HCT116 (cell line): ENCODE results near the gene B4GALNT3. TPM values are rescaled to one million over a fixed set of nuclear protein-coding genes. Genes with fewer than 3 reads are reported as not detected.

Experiments used
- ATAC-seq: fragments of 200-7000 bp; cut with Tn5 transposase; 2 replicates; pipeline ENCODE4 v1.9.1; 2020; ENCODE audit warnings: mild to moderate bottlenecking, moderate library complexity
- BruUV-seq: library from RNA; stranded (reverse); fragments of 400-500 nt; replicated peaks from 2 replicates; lab custom pipeline; 2021; lab: Mats Ljungman, UMichigan
- CTCF ChIA-PET: fragments of 300-600 bp; sonication (Branson Sonifier 250); formaldehyde crosslinking; loops from one replicate; lab custom pipeline; 2021; ENCODE audit warnings: antibody characterized with exemption; lab: Charles Lee
- POLR2A ChIA-PET: fragments of 300-600, 350-600 bp; sonication (Branson Sonifier 250); formaldehyde crosslinking; loops from one replicate; lab custom pipeline; 2021; ENCODE audit warnings: antibody characterized with exemption; lab: Charles Lee
- RAD21 ChIA-PET, 2 experiments: fragments of 300-600 bp; sonication (Branson Sonifier 250); formaldehyde crosslinking; loops; one replicate each; lab custom pipeline; 2023; ENCODE audit warnings: low total read pairs in 2 of 2; ENCODE audit not compliant: uncharacterized antibody in 2 of 2, unreplicated experiment in 2 of 2, low non-redundant PET in 1 of 2; lab: Charles Lee
- DNase-seq: peaks from one replicate; pipeline ENCODE4 v3.0.0-alpha.2; 2010; ENCODE audit warnings: low read depth, low spot score
- H2AFZ ChIP-seq: fragments of 200-600 bp; shearing (Covaris generic), sonication (generic); 2 replicates; pipeline ENCODE4 v1.6.1; 2017; ENCODE audit warnings: low read depth, mixed run types, mixed read lengths, antibody characterized with exemption, low read length; ENCODE audit not compliant: poor library complexity, severe bottlenecking
- H3K27ac ChIP-seq: 2 replicates; pipeline ENCODE4 v1.5.1; 2012; ENCODE audit warnings: low read depth, low read length
- H3K27me3 ChIP-seq: fragments of 200-600 bp; sonication (generic); 2 replicates; pipeline ENCODE4 v1.6.1; 2016; ENCODE audit warnings: mixed run types, low read length, mixed read lengths; ENCODE audit not compliant: insufficient read depth
- H3K36me3 ChIP-seq, 2 experiments: fragments of 200-500 bp in 1 of 2; fragments of 200-600 bp in 1 of 2; sonication (Bioruptor generic) in 1 of 2; sonication (generic) in 1 of 2; 2 replicates each; pipeline versions ENCODE4 v1.5.1 to v1.6.1; 2014 to 2016; ENCODE audit warnings: low read length in 2 of 2, inconsistent platforms in 1 of 2, mixed read lengths in 1 of 2, mixed run types in 1 of 2; ENCODE audit not compliant: insufficient read depth in 2 of 2, control insufficient read depth in 1 of 2
- H3K4me1 ChIP-seq, 2 experiments: fragments of 200-600 bp in 1 of 2; sonication (generic) in 1 of 2; 2 replicates each; pipeline versions ENCODE4 v1.5.1 to v1.6.1; 2012 to 2017; ENCODE audit warnings: low read length in 2 of 2, inconsistent platforms in 1 of 2, mild to moderate bottlenecking in 1 of 2, mixed read lengths in 1 of 2, mixed run types in 1 of 2, moderate library complexity in 1 of 2; ENCODE audit not compliant: insufficient read depth in 2 of 2, control insufficient read depth in 1 of 2
- H3K4me2 ChIP-seq: fragments of 200-600 bp; sonication (generic); 2 replicates; pipeline ENCODE4 v1.6.1; 2017; ENCODE audit warnings: mixed run types, low read length, mixed read lengths
- H3K4me3 ChIP-seq, 2 experiments: fragments of 200-600 bp in 1 of 2; sonication (generic) in 1 of 2; replicated peaks in 1 of 2; 2 replicates each; pipeline ENCODE4 v1.5.1; 2011 to 2016; ENCODE audit warnings: low read length in 2 of 2, control low read depth in 1 of 2, low read depth in 1 of 2, mild to moderate bottlenecking in 1 of 2, mixed read lengths in 1 of 2, mixed run types in 1 of 2
- H3K79me2 ChIP-seq: fragments of 200-600 bp; sonication (generic); 2 replicates; pipeline ENCODE4 v1.6.1; 2017; ENCODE audit warnings: mild to moderate bottlenecking, mixed run types, low read length, moderate library complexity, mixed read lengths; ENCODE audit not compliant: insufficient read depth
- H3K9ac ChIP-seq: fragments of 200-600 bp; sonication (generic); 2 replicates; pipeline ENCODE4 v1.6.1; 2016; ENCODE audit warnings: low read length, mixed read lengths
- H3K9me2 ChIP-seq: fragments of 200-600 bp; sonication (generic), shearing (Covaris generic); 2 replicates; pipeline ENCODE4 v1.6.1; 2017; ENCODE audit warnings: mixed run types, mild to moderate bottlenecking, moderate library complexity; ENCODE audit not compliant: insufficient read depth
- H3K9me3 ChIP-seq, 2 experiments: fragments of 200-500 bp in 1 of 2; fragments of 200-600 bp in 1 of 2; sonication (Bioruptor generic) in 1 of 2; sonication (generic) in 1 of 2; 2 replicates each; pipeline ENCODE4 v1.6.1; 2014 to 2017; ENCODE audit warnings: low read length in 2 of 2, mixed read lengths in 2 of 2, inconsistent platforms in 1 of 2, low read depth in 1 of 2, mild to moderate bottlenecking in 1 of 2, mixed run types in 1 of 2, moderate library complexity in 1 of 2; ENCODE audit not compliant: control insufficient read depth in 1 of 2, insufficient read depth in 1 of 2
- H4K20me1 ChIP-seq: fragments of 200-600 bp; sonication (generic), shearing (Covaris generic); 2 replicates; pipeline ENCODE4 v1.6.1; 2017; ENCODE audit warnings: mixed run types, mild to moderate bottlenecking, moderate library complexity; ENCODE audit not compliant: insufficient read depth
- CBX3 ChIP-seq: IDR thresholded peaks from 2 replicates; pipeline ENCODE4 v1.6.1; 2012; ENCODE audit warnings: low read depth
- CEBPB ChIP-seq: IDR thresholded peaks from 2 replicates; pipeline ENCODE4 v1.6.1; 2012; ENCODE audit warnings: low read depth
- ELF1 ChIP-seq: IDR thresholded peaks from 2 replicates; pipeline ENCODE4 v1.6.1; 2012; ENCODE audit warnings: low read depth, borderline replicate concordance
- EZH2 ChIP-seq: fragments of 200-600 bp; sonication (generic); IDR thresholded peaks from 2 replicates; pipeline ENCODE4 v1.6.1; 2017; ENCODE audit warnings: antibody characterized with exemption, mixed run types
- EZH2phosphoT487 ChIP-seq: fragments of 200-600 bp; IDR thresholded peaks from 2 replicates; pipeline ENCODE4 v1.6.1; 2018; ENCODE audit warnings: antibody characterized with exemption, borderline replicate concordance
- FOSL1 ChIP-seq: IDR thresholded peaks from 2 replicates; pipeline ENCODE4 v1.6.1; 2012; ENCODE audit warnings: low read depth
- POLR2AphosphoS5 ChIP-seq: IDR thresholded peaks from 2 replicates; pipeline ENCODE4 v1.6.1; 2011; ENCODE audit warnings: mild to moderate bottlenecking, low read depth, low read length, moderate library complexity
- RAD21 ChIP-seq: IDR thresholded peaks from 2 replicates; pipeline ENCODE4 v1.6.1; 2012; ENCODE audit warnings: low read depth, mild to moderate bottlenecking
- REST ChIP-seq: IDR thresholded peaks from 2 replicates; pipeline ENCODE4 v1.6.1; 2012; ENCODE audit warnings: low read depth
- SIN3A ChIP-seq: IDR thresholded peaks from 2 replicates; pipeline ENCODE4 v1.6.1; 2012; ENCODE audit warnings: low read depth
- SP1 ChIP-seq: IDR thresholded peaks from 2 replicates; pipeline ENCODE4 v1.6.1; 2012; ENCODE audit warnings: low read depth
- SRF ChIP-seq: IDR thresholded peaks from 2 replicates; pipeline ENCODE4 v1.6.1; 2012; ENCODE audit warnings: low read depth
- YY1 ChIP-seq: IDR thresholded peaks from 2 replicates; pipeline ENCODE4 v1.6.1; 2011; ENCODE audit warnings: low read length, low read depth, moderate library complexity, mild to moderate bottlenecking; ENCODE audit not compliant: insufficient replicate concordance; ENCODE audit errors: extremely low read depth
- intact Hi-C: fragments of 100-400 bp; cut with micrococcal nuclease; formaldehyde crosslinking; loops from 2 replicates; pipeline ENCODE4 v1.10.0; 2022
- total RNA-seq: library from RNA; stranded (reverse); gene quantifications from one replicate; pipeline ENCODE4 v1.2.1, GENCODE V29; 2021; ENCODE audit not compliant: unreplicated experiment

B4GALNT3 gene
- total RNA-seq, 1 experiment from 2014 or later, result 18.2 TPM

GRCh38 chr12:568486-568885, 108.7 kb downstream of the B4GALNT3 start (continued):
- TF ChIP-seq REST, result no peak
- no peak for TF ChIP-seq EZH2

GRCh38 chr12:569091-569676, 109.4 kb downstream of the B4GALNT3 start:
- peak overlapping the region; percentile 58 to 81; a peak in 3 of 4 replicates for H3K4me3 ChIP-seq

More at GRCh38 chr12:569091-569676, 109.4 kb downstream of the B4GALNT3 start:
- CTCF ChIA-PET, result interaction anchor here (0.6 to 3.8 kb wide), 6 partner anchors 248 to 548 kb away, joined by 3 to 23 read pairs (median 10); partner anchors contain the start of gene RAD52
- H3K9me3 ChIP-seq, result no peaks in the 10 kb centered on the region
- DNase-seq (no peak), ATAC-seq (no peak)
- peak overlapping the region; percentile 92 for H3K9ac ChIP-seq
- H3K4me2 ChIP-seq, result peak overlapping the region; percentile 100
- H3K27ac ChIP-seq, result no peak overlapping the region
- H2AFZ ChIP-seq, result peak overlapping the region; percentile 92
- intact Hi-C loops, result no loop called here
- POLR2A ChIA-PET, result interaction anchor here (0.6 to 4.0 kb wide), 3 partner anchors 182 to 527 kb away, joined by 3 to 23 read pairs (median 6); partner anchors contain the start of genes RAD52 and WNK1
- H3K4me1 ChIP-seq, result peaks cover 20 to 46% of the 10 kb centered on the region in 2 experiments
- H3K27me3 ChIP-seq, result no peaks in the 10 kb centered on the region
- H3K79me2 ChIP-seq, result no peaks in the 10 kb centered on the region
- RAD21 ChIA-PET, result interaction anchor here in 1 of 2 experiments (1.1 kb wide), 1 partner anchor 348 kb away, joined by 3 read pairs; no protein-coding TSS in a partner anchor
- H4K20me1 ChIP-seq, result no peaks in the 10 kb centered on the region
- no TSS peak for BruUV-seq
- TF ChIP-seq EZH2, result no peak
- no peak for TF ChIP-seq REST
- no peak for TF ChIP-seq CEBPB
- no peak for TF ChIP-seq POLR2AphosphoS5
- no peak for TF ChIP-seq EZH2phosphoT487
- TF ChIP-seq RAD21, result no peak
- no peak for TF ChIP-seq FOSL1
- TF ChIP-seq SIN3A, result no peak
- no peak for TF ChIP-seq ELF1
- no peak for TF ChIP-seq SP1
- TF ChIP-seq SRF, result no peak
- no peak for TF ChIP-seq CBX3
- TF ChIP-seq YY1, result no peak
- no peaks in the 10 kb centered on the region for H3K9me2 ChIP-seq
- no peaks in the 10 kb centered on the region for H3K36me3 ChIP-seq
